Left forelimb (tissue), 1 donor: ENCODE data around the gene C9orf78.

Experiments
- DNase-seq: peaks from one replicate; pipeline ENCODE4 v3.0.0-alpha.2; 2018; ENCODE audit warnings: low spot score

C9orf78 gene

DNA sequence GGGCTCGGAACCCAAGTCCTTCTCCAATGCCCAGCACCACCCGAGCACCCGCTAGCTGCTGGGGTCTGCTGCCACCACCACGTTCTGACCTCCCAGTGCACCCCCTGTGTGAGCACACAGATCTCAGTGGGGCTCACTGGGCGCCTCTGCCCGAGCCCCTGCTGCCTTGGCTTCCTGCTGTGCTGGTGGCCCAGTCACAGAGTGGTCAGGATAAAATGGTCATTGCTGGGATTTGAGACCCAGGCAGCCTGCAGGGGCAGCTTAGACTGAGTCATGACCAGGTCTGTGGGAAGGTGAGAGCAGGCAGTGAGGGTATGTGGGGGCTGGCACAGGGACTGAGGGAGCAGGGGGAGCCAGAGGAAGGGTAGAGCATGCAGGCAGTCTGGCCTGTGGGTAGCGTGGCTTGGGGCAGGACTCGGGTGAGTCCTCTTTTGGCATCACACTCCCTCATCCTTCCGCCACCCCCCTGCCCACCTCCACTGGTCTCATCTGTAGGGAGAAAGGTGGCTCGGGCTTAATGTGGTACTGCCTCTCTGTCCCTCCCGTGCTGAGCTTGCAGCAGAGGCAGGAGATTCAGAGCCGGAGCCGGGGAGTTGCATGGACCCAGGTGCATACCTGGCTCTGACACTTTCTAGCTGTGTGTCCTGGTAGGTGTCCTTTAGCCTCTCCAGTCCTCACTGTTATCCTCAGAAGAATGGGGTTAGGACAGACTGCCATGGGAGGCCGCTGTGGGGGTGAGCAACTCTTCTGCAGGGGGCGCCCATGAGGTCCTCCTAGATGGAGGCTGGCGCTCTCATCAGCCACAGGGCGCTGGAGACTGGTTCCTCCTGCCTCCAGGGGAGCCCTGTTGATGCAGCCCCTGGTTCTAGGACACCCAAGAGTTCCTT, 32.3 kb upstream of the C9orf78 start:
- no peak for DNase-seq

- DNase-seq: no peak
Measured at GRCh38 chr9:129866394-129867135, 31.5 kb upstream of the C9orf78 start.

- no peak for DNase-seq
Measured at GRCh38 chr9:129865668-129866320, 30.7 kb upstream of the C9orf78 start.

DNA sequence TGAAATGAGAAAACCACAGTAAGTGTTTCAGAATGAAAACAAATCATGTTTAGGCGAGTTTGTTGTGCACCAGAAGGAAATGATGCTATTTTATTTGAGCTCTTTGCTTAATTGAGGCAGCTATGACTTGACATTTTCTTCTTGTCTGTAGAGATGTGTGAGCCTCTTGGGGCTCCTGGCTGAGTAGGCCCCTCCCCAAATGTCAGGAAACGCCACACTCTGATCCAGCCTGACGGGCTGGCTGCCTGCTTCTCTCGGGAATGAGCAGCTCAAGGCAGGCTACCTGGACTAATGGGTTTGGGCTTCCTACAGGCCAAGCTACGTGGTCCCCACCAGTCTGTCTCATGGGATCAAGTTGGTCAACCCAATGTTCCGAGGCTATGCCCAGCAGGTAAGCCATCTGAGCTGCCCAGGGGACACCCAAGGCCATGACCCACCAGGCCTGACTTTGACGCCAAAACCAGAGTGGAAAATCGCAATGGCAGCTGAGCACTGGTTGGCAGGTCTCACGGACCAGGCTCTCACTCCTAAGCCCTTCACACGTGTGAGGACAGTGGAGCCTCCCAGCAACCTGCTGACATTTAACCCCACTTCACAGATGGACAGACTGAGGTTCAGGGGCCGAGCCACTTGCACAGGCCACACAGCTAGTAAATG, 30.0 kb upstream of the C9orf78 start:
- DNase-seq: no peak

- DNase-seq: no peak
Measured at GRCh38 chr9:129863059-129863690, 28.1 kb upstream of the C9orf78 start.

DNA sequence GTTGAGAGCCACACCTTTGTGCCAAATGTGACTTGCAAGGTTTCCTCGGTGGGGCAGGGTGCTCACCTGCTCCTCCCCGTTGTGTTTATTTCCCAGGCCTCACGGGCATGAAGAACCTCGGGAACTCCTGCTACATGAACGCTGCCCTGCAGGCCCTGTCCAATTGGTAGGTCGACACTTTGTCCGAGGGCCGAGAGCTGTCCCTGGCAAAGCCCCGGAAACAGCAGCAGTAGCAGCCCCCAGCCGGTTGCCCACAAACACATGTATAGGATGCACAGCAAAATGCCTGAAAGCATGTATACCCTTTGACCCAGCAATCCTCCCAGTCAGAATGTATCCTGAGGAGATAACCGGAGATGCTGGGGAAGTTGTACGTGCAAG, 26.4 kb upstream of the C9orf78 start:
- DNase-seq: no peak

- DNase-seq: no peak
Measured at GRCh38 chr9:129860653-129861446, 25.8 kb upstream of the C9orf78 start.

- DNase-seq: no peak
Measured at GRCh38 chr9:129858167-129858962, 23.3 kb upstream of the C9orf78 start.

GRCh38 chr9:129857207-129857606, 22.1 kb upstream of the C9orf78 start:
- DNase-seq: no peak

- DNase-seq: no peak
Measured at GRCh38 chr9:129854588-129855110, 19.6 kb upstream of the C9orf78 start.

DNA sequence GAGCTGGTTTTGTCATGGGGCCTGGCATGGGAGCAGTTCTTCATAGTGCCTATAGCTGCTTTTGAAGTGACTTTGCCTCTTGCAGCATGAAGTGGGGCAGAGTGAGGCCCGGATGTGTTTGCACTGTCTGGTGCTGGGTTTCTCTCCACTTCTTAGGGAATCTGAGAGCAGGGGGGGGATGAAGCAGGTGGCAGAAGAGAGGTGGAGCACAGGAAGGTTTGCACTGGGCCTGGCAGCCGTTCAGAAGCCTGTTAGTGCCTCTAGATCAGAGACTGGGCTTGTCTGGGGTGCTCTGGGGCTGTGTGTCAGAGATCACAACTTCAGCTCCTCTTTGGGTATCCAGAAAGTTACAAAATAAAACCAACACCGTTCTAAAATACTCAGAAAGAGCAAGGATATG, 18.5 kb upstream of the C9orf78 start:
- no peak for DNase-seq

DNA sequence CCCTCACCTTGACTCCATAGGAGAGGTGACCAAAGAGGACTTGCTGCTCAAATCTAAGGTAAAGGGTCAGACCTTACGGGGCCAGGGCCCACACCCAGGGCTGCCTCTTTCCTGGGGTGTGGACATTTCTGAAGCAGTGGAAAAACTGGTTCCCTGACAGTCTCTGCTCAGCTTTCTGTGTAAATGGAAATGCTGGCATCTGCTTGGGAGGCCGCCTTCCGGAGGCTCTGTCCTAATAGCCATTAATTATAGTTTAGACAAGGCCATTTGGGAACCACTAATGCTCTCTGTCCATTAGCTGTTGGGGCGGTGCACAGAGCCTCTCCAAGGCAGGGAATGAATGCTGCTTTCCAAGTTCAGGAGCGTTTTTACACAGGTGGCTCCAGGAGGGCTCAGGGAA, 17.5 kb upstream of the C9orf78 start:
- no peak for DNase-seq

GRCh38 chr9:129851821-129852220, 16.7 kb upstream of the C9orf78 start:
- no peak for DNase-seq

DNA sequence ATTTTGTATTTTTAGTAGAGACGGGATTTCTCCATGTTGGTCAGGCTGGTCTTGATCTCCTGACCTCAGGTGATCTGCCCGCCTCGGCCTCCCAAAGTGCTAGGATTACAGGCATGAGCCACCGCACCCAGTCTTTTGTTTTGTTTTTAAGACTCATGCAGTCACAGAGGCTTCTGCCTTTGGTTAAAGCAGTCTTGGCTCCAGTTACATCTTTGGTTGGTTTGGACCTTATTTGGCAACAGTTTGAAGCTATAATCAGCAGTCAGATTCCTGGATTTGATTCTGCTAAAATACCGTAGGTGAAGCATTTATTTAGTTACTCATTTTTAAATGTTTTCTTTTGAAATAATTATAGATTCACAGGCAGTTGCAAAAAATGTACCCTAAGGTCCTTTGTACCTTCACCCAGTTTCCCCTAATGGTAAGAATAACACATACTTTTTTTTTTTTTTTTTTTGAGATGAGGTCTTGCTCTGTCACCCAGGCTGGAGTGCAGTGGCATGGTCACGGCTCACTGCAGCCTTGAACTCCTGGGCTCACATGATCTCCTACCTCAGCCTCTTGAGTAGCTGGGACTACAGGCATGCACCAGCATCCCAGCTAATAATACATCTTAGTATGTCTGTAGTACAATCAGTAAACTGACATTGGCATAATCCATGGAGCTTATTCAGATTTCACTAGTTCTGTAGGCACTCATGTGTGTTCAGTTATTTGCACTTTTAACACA, 15.9 kb upstream of the C9orf78 start:
- no peak for DNase-seq

- DNase-seq: no peak
Measured at GRCh38 chr9:129849901-129850300, 14.8 kb upstream of the C9orf78 start.

- no peak for DNase-seq
Measured at GRCh38 chr9:129848712-129849441, 13.8 kb upstream of the C9orf78 start.

- no peak for DNase-seq
Measured at GRCh38 chr9:129845373-129845772, 10.3 kb upstream of the C9orf78 start.

DNA sequence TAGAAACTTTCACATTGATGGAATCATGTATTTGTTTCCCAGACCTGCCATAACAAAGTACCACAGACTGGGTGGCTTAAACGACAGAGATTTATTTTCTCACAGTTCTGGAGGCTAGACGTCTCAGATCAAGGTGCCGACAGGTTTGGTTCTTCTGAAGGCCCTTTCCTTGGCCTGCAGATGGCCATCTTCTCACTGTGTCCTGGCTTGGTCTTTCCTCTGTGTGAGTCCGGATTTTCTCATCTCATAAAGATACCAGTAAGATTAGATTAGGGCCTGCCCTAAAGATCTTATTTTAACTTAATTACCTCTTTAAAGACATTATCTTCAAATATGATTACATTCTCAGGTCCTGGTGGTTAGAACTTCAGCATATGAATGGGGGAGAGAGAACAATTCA, 6.0 kb upstream of the C9orf78 start:
- no peak for DNase-seq

GRCh38 chr9:129840034-129840433, 5.0 kb upstream of the C9orf78 start:
- DNase-seq: no peak
